Measurements from ENCODE around the gene CEACAM5.

GRCh38 chr19:41746593-41747227 is 38.3 kb downstream of the CEACAM5 start:
- TF ChIP-seq, protein P1, sequence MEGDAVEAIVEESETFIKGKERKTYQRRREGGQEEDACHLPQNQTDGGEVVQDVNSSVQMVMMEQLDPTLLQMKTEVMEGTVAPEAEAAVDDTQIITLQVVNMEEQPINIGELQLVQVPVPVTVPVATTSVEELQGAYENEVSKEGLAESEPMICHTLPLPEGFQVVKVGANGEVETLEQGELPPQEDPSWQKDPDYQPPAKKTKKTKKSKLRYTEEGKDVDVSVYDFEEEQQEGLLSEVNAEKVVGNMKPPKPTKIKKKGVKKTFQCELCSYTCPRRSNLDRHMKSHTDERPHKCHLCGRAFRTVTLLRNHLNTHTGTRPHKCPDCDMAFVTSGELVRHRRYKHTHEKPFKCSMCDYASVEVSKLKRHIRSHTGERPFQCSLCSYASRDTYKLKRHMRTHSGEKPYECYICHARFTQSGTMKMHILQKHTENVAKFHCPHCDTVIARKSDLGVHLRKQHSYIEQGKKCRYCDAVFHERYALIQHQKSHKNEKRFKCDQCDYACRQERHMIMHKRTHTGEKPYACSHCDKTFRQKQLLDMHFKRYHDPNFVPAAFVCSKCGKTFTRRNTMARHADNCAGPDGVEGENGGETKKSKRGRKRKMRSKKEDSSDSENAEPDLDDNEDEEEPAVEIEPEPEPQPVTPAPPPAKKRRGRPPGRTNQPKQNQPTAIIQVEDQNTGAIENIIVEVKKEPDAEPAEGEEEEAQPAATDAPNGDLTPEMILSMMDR (IDR thresholded peaks at IDR 0.05; ENCODE audit: low read depth, low read length): peak; percentile 42
- TF ChIP-seq MAX (IDR thresholded peaks at IDR 0.05; ENCODE audit: low read depth, low read length) (no peak), POLR2A (IDR thresholded peaks at IDR 0.05; ENCODE audit: extremely low read depth, insufficient read length) (no peak)
